ENCODE measurements around the gene TGFBR2. TPM values are rescaled to one million over a fixed set of nuclear protein-coding genes. Genes with fewer than 3 reads are reported as not detected.

Gene TGFBR2
- total and polyA plus RNA-seq, 2 of the 13 experiments (the other 11 are each of a cell fraction or from before 2014, with no cell fraction given) = 82.2 to 187 TPM

DNA sequence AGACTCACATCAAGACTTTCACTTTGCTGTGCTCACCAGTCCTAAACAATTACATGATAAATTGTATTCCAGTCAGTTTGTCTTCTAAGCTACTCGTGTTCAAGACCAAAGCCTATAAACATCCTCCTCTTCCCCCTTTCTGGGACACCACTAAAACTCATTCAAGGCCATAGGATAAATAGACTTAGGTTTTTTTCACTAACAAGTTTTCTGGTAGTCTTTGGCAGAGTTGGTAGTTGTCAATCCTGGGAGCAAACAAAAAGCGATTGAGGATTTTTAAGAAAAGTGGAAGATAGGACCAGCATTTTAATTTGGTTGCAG, 114.9 kb downstream of the TGFBR2 start (continued):
- TF ChIP-seq, protein P1, sequence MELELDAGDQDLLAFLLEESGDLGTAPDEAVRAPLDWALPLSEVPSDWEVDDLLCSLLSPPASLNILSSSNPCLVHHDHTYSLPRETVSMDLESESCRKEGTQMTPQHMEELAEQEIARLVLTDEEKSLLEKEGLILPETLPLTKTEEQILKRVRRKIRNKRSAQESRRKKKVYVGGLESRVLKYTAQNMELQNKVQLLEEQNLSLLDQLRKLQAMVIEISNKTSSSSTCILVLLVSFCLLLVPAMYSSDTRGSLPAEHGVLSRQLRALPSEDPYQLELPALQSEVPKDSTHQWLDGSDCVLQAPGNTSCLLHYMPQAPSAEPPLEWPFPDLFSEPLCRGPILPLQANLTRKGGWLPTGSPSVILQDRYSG (CRISPR knock-in tag; IDR thresholded peaks at IDR 0.05) = 0 out of 2 replicates have a peak, but pooled peaks have one; percentile 22
- TF ChIP-seq NFIB (CRISPR knock-in tag; IDR thresholded peaks at IDR 0.05; ENCODE audit: borderline replicate concordance) = no peak
- TF ChIP-seq, protein P2, sequence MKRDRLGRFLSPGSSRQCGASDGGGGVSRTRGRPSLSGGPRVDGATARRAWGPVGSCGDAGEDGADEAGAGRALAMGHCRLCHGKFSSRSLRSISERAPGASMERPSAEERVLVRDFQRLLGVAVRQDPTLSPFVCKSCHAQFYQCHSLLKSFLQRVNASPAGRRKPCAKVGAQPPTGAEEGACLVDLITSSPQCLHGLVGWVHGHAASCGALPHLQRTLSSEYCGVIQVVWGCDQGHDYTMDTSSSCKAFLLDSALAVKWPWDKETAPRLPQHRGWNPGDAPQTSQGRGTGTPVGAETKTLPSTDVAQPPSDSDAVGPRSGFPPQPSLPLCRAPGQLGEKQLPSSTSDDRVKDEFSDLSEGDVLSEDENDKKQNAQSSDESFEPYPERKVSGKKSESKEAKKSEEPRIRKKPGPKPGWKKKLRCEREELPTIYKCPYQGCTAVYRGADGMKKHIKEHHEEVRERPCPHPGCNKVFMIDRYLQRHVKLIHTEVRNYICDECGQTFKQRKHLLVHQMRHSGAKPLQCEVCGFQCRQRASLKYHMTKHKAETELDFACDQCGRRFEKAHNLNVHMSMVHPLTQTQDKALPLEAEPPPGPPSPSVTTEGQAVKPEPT (CRISPR knock-in tag; IDR thresholded peaks at IDR 0.05; ENCODE audit: low read depth) = no peak
- TF ChIP-seq NFKBIZ (CRISPR knock-in tag; IDR thresholded peaks at IDR 0.05) = no peak
- TF ChIP-seq SIX1 (CRISPR knock-in tag; IDR thresholded peaks at IDR 0.05; ENCODE audit: borderline replicate concordance) = peak; percentile 6; the same call in 1 of the 2 replicates
- no peak for TF ChIP-seq KDM5B (CRISPR knock-in tag; IDR thresholded peaks at IDR 0.05; ENCODE audit: borderline replicate concordance)
- TF ChIP-seq JDP2 (CRISPR knock-in tag; IDR thresholded peaks at IDR 0.05; ENCODE audit: borderline replicate concordance) = no peak
- TF ChIP-seq AKAP8 (CRISPR knock-in tag; IDR thresholded peaks at IDR 0.05) = no peak
- TF ChIP-seq CREB1 (IDR thresholded peaks at IDR 0.05) = no peak
- 0 out of 2 replicates have a peak, but pooled peaks have one; percentile 3 for TF ChIP-seq CREB1 (CRISPR knock-in tag; IDR thresholded peaks at IDR 0.05)
- TF ChIP-seq ZNF383 (CRISPR knock-in tag; IDR thresholded peaks at IDR 0.05; ENCODE audit: borderline replicate concordance) = no peak
- TF ChIP-seq, protein P3, sequence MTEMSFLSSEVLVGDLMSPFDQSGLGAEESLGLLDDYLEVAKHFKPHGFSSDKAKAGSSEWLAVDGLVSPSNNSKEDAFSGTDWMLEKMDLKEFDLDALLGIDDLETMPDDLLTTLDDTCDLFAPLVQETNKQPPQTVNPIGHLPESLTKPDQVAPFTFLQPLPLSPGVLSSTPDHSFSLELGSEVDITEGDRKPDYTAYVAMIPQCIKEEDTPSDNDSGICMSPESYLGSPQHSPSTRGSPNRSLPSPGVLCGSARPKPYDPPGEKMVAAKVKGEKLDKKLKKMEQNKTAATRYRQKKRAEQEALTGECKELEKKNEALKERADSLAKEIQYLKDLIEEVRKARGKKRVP (CRISPR knock-in tag; IDR thresholded peaks at IDR 0.05) = 0 out of 4 replicates have a peak, but pooled peaks of 1 of the 2 experiments have one; percentile 1
- 0 out of 2 replicates have a peak, but pooled peaks have one; percentile 27 for TF ChIP-seq MEF2D (CRISPR knock-in tag; IDR thresholded peaks at IDR 0.05)
- TF ChIP-seq, protein P4, sequence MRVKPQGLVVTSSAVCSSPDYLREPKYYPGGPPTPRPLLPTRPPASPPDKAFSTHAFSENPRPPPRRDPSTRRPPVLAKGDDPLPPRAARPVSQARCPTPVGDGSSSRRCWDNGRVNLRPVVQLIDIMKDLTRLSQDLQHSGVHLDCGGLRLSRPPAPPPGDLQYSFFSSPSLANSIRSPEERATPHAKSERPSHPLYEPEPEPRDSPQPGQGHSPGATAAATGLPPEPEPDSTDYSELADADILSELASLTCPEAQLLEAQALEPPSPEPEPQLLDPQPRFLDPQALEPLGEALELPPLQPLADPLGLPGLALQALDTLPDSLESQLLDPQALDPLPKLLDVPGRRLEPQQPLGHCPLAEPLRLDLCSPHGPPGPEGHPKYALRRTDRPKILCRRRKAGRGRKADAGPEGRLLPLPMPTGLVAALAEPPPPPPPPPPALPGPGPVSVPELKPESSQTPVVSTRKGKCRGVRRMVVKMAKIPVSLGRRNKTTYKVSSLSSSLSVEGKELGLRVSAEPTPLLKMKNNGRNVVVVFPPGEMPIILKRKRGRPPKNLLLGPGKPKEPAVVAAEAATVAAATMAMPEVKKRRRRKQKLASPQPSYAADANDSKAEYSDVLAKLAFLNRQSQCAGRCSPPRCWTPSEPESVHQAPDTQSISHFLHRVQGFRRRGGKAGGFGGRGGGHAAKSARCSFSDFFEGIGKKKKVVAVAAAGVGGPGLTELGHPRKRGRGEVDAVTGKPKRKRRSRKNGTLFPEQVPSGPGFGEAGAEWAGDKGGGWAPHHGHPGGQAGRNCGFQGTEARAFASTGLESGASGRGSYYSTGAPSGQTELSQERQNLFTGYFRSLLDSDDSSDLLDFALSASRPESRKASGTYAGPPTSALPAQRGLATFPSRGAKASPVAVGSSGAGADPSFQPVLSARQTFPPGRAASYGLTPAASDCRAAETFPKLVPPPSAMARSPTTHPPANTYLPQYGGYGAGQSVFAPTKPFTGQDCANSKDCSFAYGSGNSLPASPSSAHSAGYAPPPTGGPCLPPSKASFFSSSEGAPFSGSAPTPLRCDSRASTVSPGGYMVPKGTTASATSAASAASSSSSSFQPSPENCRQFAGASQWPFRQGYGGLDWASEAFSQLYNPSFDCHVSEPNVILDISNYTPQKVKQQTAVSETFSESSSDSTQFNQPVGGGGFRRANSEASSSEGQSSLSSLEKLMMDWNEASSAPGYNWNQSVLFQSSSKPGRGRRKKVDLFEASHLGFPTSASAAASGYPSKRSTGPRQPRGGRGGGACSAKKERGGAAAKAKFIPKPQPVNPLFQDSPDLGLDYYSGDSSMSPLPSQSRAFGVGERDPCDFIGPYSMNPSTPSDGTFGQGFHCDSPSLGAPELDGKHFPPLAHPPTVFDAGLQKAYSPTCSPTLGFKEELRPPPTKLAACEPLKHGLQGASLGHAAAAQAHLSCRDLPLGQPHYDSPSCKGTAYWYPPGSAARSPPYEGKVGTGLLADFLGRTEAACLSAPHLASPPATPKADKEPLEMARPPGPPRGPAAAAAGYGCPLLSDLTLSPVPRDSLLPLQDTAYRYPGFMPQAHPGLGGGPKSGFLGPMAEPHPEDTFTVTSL (CRISPR knock-in tag; IDR thresholded peaks at IDR 0.05; ENCODE audit: borderline replicate concordance) = peak; percentile 69; the same call in 1 of the 2 replicates
- no peak for TF ChIP-seq ZKSCAN1 (IDR thresholded peaks at IDR 0.05; ENCODE audit: low read length)

All from HepG2 (cell line).